Vagina (tissue), 2 donors: ENCODE measurements around the gene SMCO3. TPM values are rescaled to one million over a fixed set of nuclear protein-coding genes. Genes with fewer than 3 reads are reported as not detected.

Experiments used
- DNase-seq, 2 donors: peaks; one replicate each; pipeline ENCODE4 v3.0.0-alpha.2; 2017; ENCODE audit errors: extremely low spot score in 2 of 2
- H3K27ac ChIP-seq: fragments of 200-600 bp; sonication (generic); one replicate; pipeline ENCODE4 v1.5.1; 2019
- H3K27me3 ChIP-seq: fragments of 200-600 bp; sonication (generic); one replicate; pipeline ENCODE4 v1.5.1; 2019
- H3K36me3 ChIP-seq, 2 donors: fragments of 200-600 bp; sonication (generic); one replicate each; pipeline ENCODE4 v1.5.1; 2017 to 2019
- H3K4me1 ChIP-seq: fragments of 200-600 bp; sonication (generic); one replicate; pipeline ENCODE4 v1.5.1; 2019
- H3K4me3 ChIP-seq, 2 donors: fragments of 200-600 bp; sonication (generic); 1 replicate in 1 of 2; 2 replicates in 1 of 2; pipeline ENCODE4 v1.5.1; 2016 to 2019
- H3K9me3 ChIP-seq: fragments of 200-600 bp; sonication (generic); one replicate; pipeline ENCODE4 v1.5.1; 2019
- POLR2A ChIP-seq, 2 donors: fragments of 450-650 bp; IDR thresholded peaks; one replicate each; pipeline ENCODE4 v1.6.1; 2017; ENCODE audit warnings: antibody characterized with exemption in 2 of 2, mild to moderate bottlenecking in 2 of 2, moderate library complexity in 2 of 2
- POLR2AphosphoS5 ChIP-seq, 2 donors: sonication (generic); formaldehyde crosslinking; IDR thresholded peaks; one replicate each; pipeline ENCODE4 v1.9.0; 2017; ENCODE audit warnings: antibody characterized with exemption in 2 of 2, mild to moderate bottlenecking in 2 of 2, low read depth in 1 of 2; ENCODE audit not compliant: insufficient read depth in 1 of 2
- intact Hi-C: fragments of 100-400 bp; cut with DNase I; formaldehyde crosslinking; loops from one replicate; pipeline ENCODE4 v1.15.1; 2023
- total RNA-seq: library from RNA; depleted of rRNA; stranded (reverse); fragments of >200 nt; gene quantifications from one replicate; pipeline ENCODE4 v1.2.3, GENCODE V29; 2016
- TF ChIP-seq, protein P1 (sequence below), 3 experiments: fragments of 450-650 bp in 2 of 3; fragments of 200-600 bp in 1 of 3; sonication (generic) in 1 of 3; IDR thresholded peaks; one replicate each; pipeline ENCODE4 v1.5.1; 2017 to 2019; ENCODE audit warnings: antibody characterized with exemption in 3 of 3, mild to moderate bottlenecking in 2 of 3, moderate library complexity in 2 of 3

SMCO3 gene
- total RNA-seq, 1 donor from 2014 or later: not detected

DNA sequence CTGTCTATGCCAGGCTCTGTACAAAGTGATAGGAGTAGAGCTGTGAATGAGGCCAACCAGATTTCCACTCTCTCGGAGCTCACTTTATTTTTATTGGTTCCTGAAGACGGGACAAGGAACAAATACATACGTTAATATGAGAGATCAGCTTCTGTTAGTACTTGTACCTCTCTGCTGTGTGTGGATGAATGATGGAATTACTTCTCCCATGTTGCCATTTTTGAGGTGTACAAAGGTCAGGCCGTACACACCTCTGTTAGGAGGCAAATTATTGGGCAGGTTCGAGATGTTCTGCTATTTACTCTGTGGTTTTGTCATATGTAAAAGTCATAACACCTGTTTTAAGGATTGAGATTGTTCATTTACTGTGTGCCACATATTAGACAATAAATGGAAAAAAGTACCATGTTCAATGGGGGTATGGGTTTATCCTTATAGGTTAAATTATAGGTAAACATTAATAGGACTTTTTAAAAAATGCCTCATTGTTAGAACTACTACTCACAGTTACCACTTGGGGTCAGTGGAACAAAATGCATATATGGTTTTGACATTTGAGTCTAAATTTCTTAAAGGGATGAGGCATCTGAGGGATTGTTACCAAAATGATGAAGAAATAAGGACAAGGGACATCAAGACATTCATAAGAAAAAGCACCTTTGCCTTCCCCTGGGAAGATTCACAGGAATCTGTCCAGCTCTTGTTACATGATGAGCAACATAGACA, 37.6 kb downstream of the SMCO3 start:
- H3K4me3 ChIP-seq: peak overlapping the region; percentile 79 to 85
- no peaks in the 10 kb centered on the region for H3K27me3 ChIP-seq
- H3K36me3 ChIP-seq: no peaks in the 10 kb centered on the region
- H3K9me3 ChIP-seq: no peaks in the 10 kb centered on the region
- TF ChIP-seq, protein P1, sequence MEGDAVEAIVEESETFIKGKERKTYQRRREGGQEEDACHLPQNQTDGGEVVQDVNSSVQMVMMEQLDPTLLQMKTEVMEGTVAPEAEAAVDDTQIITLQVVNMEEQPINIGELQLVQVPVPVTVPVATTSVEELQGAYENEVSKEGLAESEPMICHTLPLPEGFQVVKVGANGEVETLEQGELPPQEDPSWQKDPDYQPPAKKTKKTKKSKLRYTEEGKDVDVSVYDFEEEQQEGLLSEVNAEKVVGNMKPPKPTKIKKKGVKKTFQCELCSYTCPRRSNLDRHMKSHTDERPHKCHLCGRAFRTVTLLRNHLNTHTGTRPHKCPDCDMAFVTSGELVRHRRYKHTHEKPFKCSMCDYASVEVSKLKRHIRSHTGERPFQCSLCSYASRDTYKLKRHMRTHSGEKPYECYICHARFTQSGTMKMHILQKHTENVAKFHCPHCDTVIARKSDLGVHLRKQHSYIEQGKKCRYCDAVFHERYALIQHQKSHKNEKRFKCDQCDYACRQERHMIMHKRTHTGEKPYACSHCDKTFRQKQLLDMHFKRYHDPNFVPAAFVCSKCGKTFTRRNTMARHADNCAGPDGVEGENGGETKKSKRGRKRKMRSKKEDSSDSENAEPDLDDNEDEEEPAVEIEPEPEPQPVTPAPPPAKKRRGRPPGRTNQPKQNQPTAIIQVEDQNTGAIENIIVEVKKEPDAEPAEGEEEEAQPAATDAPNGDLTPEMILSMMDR (IDR thresholded peaks at IDR 0.05): no peak
- TF ChIP-seq POLR2A (IDR thresholded peaks at IDR 0.05): no peak
- no peak for TF ChIP-seq POLR2AphosphoS5 (IDR thresholded peaks at IDR 0.05; ENCODE audit: insufficient read depth in 1 of 2, low read depth in 1 of 2)
- no peak for DNase-seq
- intact Hi-C loops: loop anchor here (10.0 kb wide), 1 partner anchor 108 kb away; the partner anchor contains the start of gene MGP
- peak overlapping the region; percentile 91 for H3K27ac ChIP-seq
- H3K4me1 ChIP-seq: peaks cover 32% of the 10 kb centered on the region

DNA sequence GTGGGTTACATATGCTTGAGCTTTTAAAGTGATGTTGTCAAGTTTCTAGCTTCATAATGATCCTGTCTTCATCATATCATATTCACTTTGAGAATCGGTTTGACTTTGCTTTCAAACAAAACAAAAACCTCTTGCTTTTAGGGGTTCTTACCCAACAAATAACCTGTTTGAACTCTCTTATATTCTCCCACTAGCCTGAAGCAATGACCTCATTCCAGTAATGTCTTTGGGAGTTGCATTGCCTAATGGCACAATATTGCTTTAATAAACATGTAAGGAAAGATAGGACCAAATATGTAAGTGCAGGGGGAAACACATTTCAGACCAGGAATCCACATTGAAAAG, 38.4 kb downstream of the SMCO3 start:
- Histone ChIP-seq H3K27me3 (no peaks in the 10 kb centered on the region), H3K36me3 (no peaks in the 10 kb centered on the region), H3K4me3 (peak overlapping the region; percentile 79 to 85), H3K9me3 (no peaks in the 10 kb centered on the region), H3K4me1 (peaks cover 33% of the 10 kb centered on the region), H3K27ac (peak overlapping the region; percentile 91)
- no peak for DNase-seq
- TF ChIP-seq, protein P1 (IDR thresholded peaks at IDR 0.05): no peak
- TF ChIP-seq POLR2AphosphoS5 (IDR thresholded peaks at IDR 0.05; ENCODE audit: insufficient read depth in 1 of 2, low read depth in 1 of 2): no peak
- TF ChIP-seq POLR2A (IDR thresholded peaks at IDR 0.05): no peak
- intact Hi-C loops: loop anchor here (10.0 kb wide), 1 partner anchor 109 kb away; the partner anchor contains the start of gene MGP

DNA sequence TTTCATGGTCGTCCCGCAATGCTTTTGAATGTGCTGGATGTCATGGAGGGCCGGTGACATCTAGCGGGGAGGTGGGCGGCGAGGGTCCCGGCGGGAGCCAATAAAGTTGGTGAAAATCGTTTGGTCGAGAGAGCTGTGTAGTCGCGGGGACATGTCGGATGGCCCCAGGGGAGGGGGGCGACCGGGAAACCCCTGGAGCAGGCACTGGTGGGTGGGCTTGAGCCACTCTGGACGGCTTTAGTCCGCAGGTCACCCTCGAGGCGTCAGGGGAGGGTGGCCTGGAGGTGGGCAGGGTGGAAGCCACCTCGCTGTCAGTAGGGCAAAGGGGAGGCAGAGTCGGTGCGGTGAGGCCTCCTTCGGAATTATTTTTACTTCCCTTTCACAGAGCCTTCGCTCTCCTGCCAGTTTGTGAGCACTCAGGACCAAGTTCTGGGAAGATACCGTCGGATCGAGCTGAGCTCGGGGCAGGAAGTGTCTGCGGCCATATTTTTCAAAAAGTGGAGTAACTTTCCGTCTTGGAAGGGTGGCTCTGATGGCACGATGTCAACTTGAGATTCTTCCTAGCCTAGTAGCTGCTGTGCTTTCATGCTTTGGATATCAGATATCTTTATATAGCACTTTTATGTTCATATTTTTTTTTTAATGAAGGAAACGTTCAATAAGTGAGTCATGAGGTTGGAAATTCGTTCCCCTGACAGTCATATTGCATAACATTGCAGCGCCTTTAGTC, 38.9 kb downstream of the SMCO3 start:
- peak in 1 of 2 donors; percentile 92 for DNase-seq
- peaks cover 33% of the 10 kb centered on the region for H3K4me1 ChIP-seq
- TF ChIP-seq POLR2AphosphoS5 (IDR thresholded peaks at IDR 0.05; ENCODE audit: insufficient read depth in 1 of 2, low read depth in 1 of 2) (peak in 1 of 2 donors; percentile 56), POLR2A (IDR thresholded peaks at IDR 0.05) (peak in 1 of 2 donors; percentile 8)
- TF ChIP-seq, protein P1 (IDR thresholded peaks at IDR 0.05): peak in 1 of 3 experiments; percentile 8
- H3K9me3 ChIP-seq: no peaks in the 10 kb centered on the region
- peak overlapping the region; percentile 91 for H3K27ac ChIP-seq
- H3K36me3 ChIP-seq: no peaks in the 10 kb centered on the region
- no peaks in the 10 kb centered on the region for H3K27me3 ChIP-seq
- H3K4me3 ChIP-seq: peak overlapping the region; percentile 79 to 85
- intact Hi-C loops: loop anchor here (10.0 kb wide), 1 partner anchor 110 kb away; the partner anchor contains the start of gene MGP

DNA sequence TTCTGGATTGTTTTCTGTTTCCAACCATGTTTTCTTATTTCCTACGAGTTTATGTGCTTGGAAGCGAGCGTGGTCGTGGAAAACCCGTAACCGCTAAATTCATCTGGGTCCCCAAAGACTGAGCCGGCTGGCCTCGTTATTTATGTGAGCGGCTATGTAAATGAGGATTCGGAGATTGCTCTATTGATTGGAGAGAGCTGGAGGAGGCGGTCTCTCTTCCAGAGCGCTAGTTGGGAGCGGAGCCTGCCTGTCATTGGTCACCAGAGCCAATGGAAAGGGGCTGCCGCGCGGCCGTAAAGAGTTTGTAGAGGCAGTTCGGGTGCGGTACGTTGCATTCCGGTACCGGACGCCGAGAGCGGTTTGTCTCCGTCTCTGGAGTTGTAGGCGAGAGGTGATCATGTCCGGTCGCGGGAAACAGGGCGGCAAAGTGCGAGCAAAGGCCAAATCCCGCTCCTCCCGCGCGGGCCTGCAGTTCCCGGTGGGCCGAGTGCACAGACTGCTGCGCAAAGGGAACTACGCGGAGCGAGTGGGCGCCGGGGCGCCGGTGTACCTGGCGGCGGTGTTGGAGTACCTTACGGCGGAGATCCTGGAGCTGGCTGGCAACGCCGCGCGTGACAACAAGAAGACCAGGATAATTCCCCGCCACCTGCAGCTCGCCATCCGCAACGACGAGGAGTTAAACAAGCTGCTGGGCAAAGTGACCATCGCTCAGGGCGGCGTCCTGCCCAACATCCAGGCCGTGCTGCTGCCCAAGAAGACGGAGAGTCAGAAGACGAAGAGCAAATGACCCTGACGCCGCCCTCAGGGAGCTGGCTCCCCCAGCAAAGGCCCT, 39.7 kb downstream of the SMCO3 start:
- intact Hi-C loops: loop anchor here (10.0 kb wide), 1 partner anchor 111 kb away; the partner anchor contains the start of gene MGP
- H3K36me3 ChIP-seq: no peaks in the 10 kb centered on the region
- H3K4me1 ChIP-seq: peaks cover 35% of the 10 kb centered on the region
- H3K9me3 ChIP-seq: no peaks in the 10 kb centered on the region
- TF ChIP-seq, protein P1 (IDR thresholded peaks at IDR 0.05): peak in 1 of 3 experiments; percentile 24
- TF ChIP-seq POLR2AphosphoS5 (IDR thresholded peaks at IDR 0.05; ENCODE audit: insufficient read depth in 1 of 2, low read depth in 1 of 2): peak; percentile 95 to 100
- peak; percentile 41 to 98 for TF ChIP-seq POLR2A (IDR thresholded peaks at IDR 0.05)
- peak overlapping the region; percentile 91 for H3K27ac ChIP-seq
- H3K4me3 ChIP-seq: peak overlapping the region; percentile 79 to 85
- peak; percentile 99 for DNase-seq
- no peaks in the 10 kb centered on the region for H3K27me3 ChIP-seq
